ENCODE results near the gene ESRRA. TPM values are rescaled to one million over a fixed set of nuclear protein-coding genes. Genes with fewer than 3 reads are reported as not detected.
"Not testable (repeated sequence)": the region's sequence is repeated elsewhere in the genome, so short reads cannot be mapped to it uniquely, and the experiment has no call there.

The ESRRA gene
- total RNA-seq, 6 experiments from 2014 or later = 18.9 to 25.0 (median 21.7) TPM

- Mint-ChIP-seq H3K36me3 (ENCODE audit: low read depth) (peaks cover 21% of the 10 kb centered on the region), H3K9me3 (no peaks in the 10 kb centered on the region), H3K27ac (no peak overlapping the region), H3K27me3 (ENCODE audit: insufficient read depth) (peaks cover 3% of the 10 kb centered on the region), H3K4me1 (ENCODE audit: low read depth) (peaks cover 24% of the 10 kb centered on the region), H3K4me3 (no peak overlapping the region)
- DNase-seq = no peak
- no peak for TF ChIP-seq CTCF (IDR thresholded peaks at IDR 0.05)
These were observed 15.2 kb downstream of the ESRRA start for GRCh38 chr11:64320556-64320955.

GRCh38 chr11:64321026-64321425, 15.7 kb downstream of the ESRRA start:
- peaks cover 3% of the 10 kb centered on the region for H3K27me3 Mint-ChIP-seq (ENCODE audit: insufficient read depth)
- H3K36me3 Mint-ChIP-seq (ENCODE audit: low read depth) = peaks cover 21% of the 10 kb centered on the region
- H3K27ac Mint-ChIP-seq = peak overlapping the region; percentile 40; the same call in 1 of the 2 replicates
- no peaks in the 10 kb centered on the region for H3K9me3 Mint-ChIP-seq
- TF ChIP-seq CTCF (IDR thresholded peaks at IDR 0.05) = no peak
- H3K4me1 Mint-ChIP-seq (ENCODE audit: low read depth) = peaks cover 24% of the 10 kb centered on the region
- H3K4me3 Mint-ChIP-seq = no peak overlapping the region
- no peak for DNase-seq

DNA sequence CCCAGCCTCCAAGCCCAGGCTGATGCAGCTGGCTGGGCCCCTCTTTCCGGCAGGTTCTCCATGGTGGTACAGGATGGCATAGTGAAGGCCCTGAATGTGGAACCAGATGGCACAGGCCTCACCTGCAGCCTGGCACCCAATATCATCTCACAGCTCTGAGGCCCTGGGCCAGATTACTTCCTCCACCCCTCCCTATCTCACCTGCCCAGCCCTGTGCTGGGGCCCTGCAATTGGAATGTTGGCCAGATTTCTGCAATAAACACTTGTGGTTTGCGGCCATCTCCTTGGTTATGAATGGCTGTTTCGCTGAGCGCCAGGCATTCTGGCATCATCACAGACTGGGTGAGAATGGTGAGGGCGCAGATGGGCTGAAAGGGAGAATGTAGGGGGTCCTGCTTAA, 16.2 kb downstream of the ESRRA start:
- H3K4me1 Mint-ChIP-seq (ENCODE audit: low read depth) = peaks cover 20% of the 10 kb centered on the region
- TF ChIP-seq CTCF (IDR thresholded peaks at IDR 0.05) = no peak
- H3K4me3 Mint-ChIP-seq = no peak overlapping the region
- H3K27ac Mint-ChIP-seq = no peak overlapping the region
- H3K9me3 Mint-ChIP-seq = no peaks in the 10 kb centered on the region
- DNase-seq = no peak
- H3K36me3 Mint-ChIP-seq (ENCODE audit: low read depth) = peaks cover 18% of the 10 kb centered on the region
- H3K27me3 Mint-ChIP-seq (ENCODE audit: insufficient read depth) = peaks cover 3% of the 10 kb centered on the region

DNA sequence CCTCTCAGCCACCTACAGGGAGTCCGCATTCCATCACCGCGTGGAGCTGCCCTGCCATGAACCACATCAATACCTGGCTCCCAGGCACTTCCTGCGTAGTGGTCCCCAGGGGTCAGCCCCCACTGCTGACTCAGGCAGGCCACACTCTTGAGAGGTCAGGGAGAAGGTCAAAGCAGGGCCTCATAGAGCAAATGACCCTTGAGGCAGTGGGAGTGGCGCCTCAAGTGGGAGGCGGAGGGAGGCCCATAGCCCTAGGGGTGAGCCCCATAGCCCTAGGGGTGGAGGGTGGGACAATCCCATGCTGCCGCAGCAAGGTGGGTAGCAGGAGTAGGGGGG, 17.6 kb downstream of the ESRRA start:
- H3K4me1 Mint-ChIP-seq (ENCODE audit: low read depth) = peaks cover 15% of the 10 kb centered on the region
- no peaks in the 10 kb centered on the region; the same call in 1 of the 2 replicates for H3K9me3 Mint-ChIP-seq

GRCh38 chr11:64323373-64323772, 18.0 kb downstream of the ESRRA start:
- peaks cover 15% of the 10 kb centered on the region for H3K4me1 Mint-ChIP-seq (ENCODE audit: low read depth)
- no peak overlapping the region for H3K27ac Mint-ChIP-seq
- TF ChIP-seq CTCF (IDR thresholded peaks at IDR 0.05) = no peak
- no peak for DNase-seq
- H3K27me3 Mint-ChIP-seq (ENCODE audit: insufficient read depth) = peaks cover 4% of the 10 kb centered on the region
- H3K4me3 Mint-ChIP-seq = no peak overlapping the region
- H3K36me3 Mint-ChIP-seq (ENCODE audit: low read depth) = peaks cover 12% of the 10 kb centered on the region
- H3K9me3 Mint-ChIP-seq = no peaks in the 10 kb centered on the region; the same call in 1 of the 2 replicates

More for the DNA sequence above, 17.6 kb downstream of the ESRRA start:
- no peak for DNase-seq
- Mint-ChIP-seq H3K27me3 (ENCODE audit: insufficient read depth) (peaks cover 3% of the 10 kb centered on the region), H3K27ac (no peak overlapping the region), H3K4me3 (no peak overlapping the region), H3K36me3 (ENCODE audit: low read depth) (peaks cover 12% of the 10 kb centered on the region)
- TF ChIP-seq CTCF (IDR thresholded peaks at IDR 0.05) = no peak

DNA sequence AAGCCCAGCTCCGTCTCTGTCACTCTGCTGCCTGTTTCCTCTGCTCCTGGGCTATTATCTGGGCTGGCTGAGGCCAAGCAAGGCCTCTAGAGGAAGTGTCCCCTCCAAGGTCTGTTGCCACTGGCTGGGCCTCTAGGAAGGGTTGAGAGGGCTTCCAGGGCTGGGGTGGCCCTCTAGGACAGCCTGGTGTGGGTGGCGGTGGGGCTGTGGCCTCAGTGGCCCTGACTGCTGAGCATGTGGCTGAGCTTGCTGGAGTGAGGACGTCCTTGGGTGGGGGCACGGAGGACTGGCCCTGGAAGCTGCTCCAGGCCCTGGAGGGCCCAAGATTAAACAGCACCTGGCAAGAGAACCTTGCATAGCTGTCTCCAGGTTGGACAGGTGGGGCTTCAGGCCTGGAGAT, 18.7 kb downstream of the ESRRA start:
- H3K36me3 Mint-ChIP-seq (ENCODE audit: low read depth) = peaks cover 12% of the 10 kb centered on the region
- H3K4me3 Mint-ChIP-seq; H3K9me3 Mint-ChIP-seq; H3K27ac Mint-ChIP-seq; DNase-seq; H3K27me3 Mint-ChIP-seq (ENCODE audit: insufficient read depth): not testable (repeated sequence)
- H3K4me1 Mint-ChIP-seq (ENCODE audit: low read depth) = peaks cover 12% of the 10 kb centered on the region
